HUES64 (cell line): Measurements from ENCODE around the gene SLC6A20.
A peak's percentile ranks its signal among the peaks of the same experiment; 100 is the strongest.

Experiments used
- H3K27ac ChIP-seq: 2 replicates; pipeline ENCODE4 v1.7.0; 2013; ENCODE audit warnings: low read depth, low read length, inconsistent platforms
- H3K27me3 ChIP-seq: 2 replicates; pipeline ENCODE4 v1.6.1; 2013; ENCODE audit warnings: mild to moderate bottlenecking, low read length; ENCODE audit not compliant: insufficient read depth
- H3K36me3 ChIP-seq: 2 replicates; pipeline ENCODE4 v1.6.1; 2013; ENCODE audit warnings: mild to moderate bottlenecking, low read length; ENCODE audit not compliant: insufficient read depth
- H3K4me1 ChIP-seq: 2 replicates; pipeline ENCODE4 v1.6.1; 2013; ENCODE audit warnings: mild to moderate bottlenecking, low read length, moderate library complexity; ENCODE audit not compliant: insufficient read depth
- H3K4me3 ChIP-seq: 2 replicates; pipeline ENCODE4 v1.5.1; 2013; ENCODE audit warnings: mild to moderate bottlenecking, low read length, moderate library complexity
- H3K9ac ChIP-seq: 2 replicates; pipeline ENCODE4 v1.6.1; 2013; ENCODE audit warnings: mild to moderate bottlenecking, low read depth, low read length
- H3K9me3 ChIP-seq: 2 replicates; pipeline ENCODE4 v1.6.1; 2013; ENCODE audit warnings: low read depth, low read length; ENCODE audit not compliant: insufficient read depth
- WGBS: fragments of 150-250, 120-280 bp; methylation state at CpG from one replicate; pipeline ENCODE4 v1.1.7; 2013; ENCODE audit warnings: missing lambda C conversion rate; 5-methylcytosine and 5-hydroxymethylcytosine counted together

SLC6A20 gene

DNA sequence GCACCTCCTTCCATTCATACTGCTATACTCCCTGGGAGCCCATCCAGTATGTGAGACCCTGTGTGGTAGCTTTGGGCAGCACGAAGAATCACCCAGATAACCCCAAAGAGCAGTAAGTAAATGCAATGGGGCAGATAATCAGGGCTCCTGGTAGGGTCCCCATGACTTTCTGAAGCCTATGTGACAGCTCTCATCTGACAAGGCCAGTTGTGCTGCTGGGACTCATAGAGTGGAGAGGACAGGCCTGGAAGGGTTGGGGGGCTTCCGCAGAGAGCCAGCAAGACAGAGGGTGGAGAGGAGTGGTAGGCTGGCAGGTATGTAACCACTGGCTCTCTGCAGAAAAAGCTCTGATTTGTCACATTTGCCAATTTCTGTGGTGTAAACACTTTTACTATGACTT, 3.2 kb upstream of the SLC6A20 start:
- Histone ChIP-seq H3K27me3 (peaks cover 48% of the 10 kb centered on the region), H3K9me3 (no peaks in the 10 kb centered on the region), H3K36me3 (no peaks in the 10 kb centered on the region), H3K4me3 (no peak overlapping the region), H3K27ac (no peak overlapping the region), H3K4me1 (no peaks in the 10 kb centered on the region), H3K9ac (no peak overlapping the region)
- 91% methylated on average over 2 of the region's 2 CpGs for WGBS

DNA sequence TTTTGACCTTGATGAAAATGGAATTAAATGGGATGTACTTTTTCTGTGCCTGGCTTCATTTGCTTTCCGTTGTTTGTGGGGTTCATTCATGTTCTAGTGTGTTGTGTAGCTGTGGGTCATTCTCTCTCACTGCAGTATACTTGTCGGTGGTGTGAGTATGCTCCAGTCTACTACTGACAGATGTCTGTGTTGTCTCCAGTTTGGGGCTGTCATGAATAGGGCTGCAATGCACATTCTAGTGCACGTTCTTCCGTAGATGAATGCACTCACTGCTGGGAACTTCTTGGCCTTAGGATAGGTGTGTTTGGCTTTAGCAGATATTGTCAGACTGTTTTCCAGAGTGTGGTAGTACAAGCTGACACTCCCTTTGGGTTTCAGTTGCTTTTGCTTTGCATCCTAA, 1.7 kb upstream of the SLC6A20 start:
- Histone ChIP-seq H3K27me3 (peaks cover 60% of the 10 kb centered on the region), H3K4me3 (no peak overlapping the region), H3K36me3 (no peaks in the 10 kb centered on the region), H3K9ac (no peak overlapping the region), H3K27ac (no peak overlapping the region), H3K4me1 (no peaks in the 10 kb centered on the region), H3K9me3 (no peaks in the 10 kb centered on the region)
- 86% methylated on average over 4 of the region's 4 CpGs for WGBS

DNA sequence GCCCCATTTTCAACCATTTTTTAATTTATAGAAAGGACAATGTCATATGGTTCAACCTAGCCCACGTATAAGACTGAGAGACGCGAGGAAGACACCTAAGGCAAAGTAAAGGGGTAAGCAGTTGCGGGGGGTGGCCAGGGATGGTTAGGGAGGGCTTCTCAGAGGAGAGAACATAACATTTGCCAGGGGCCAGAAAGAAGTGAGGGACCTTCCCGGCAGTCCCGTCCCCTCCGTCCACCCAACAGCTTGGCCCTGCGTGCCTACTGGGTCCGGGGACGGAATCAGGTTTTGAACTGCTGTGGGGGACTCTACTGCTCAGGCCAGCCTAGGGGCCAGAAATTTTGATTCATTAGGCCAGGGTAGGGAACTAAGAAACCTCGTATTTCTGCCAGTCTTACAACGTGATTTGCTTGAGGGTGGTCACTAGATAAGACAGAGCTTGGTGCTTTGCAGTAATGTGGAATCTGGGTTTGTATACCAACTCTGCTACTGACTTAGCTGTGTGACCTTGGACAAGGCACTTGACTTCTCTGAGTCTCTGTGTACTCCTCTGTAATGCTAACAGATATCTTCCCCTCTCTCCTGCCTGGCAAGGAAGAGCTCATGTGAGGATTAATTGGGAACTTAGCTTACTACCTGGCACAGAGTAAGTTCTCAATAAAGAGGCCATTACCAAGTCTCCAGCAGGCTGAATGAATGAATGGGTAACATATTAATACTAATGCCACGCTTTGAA, 734 bp upstream of the SLC6A20 start:
- peak overlapping the region; percentile 61 for H3K4me3 ChIP-seq
- no peaks in the 10 kb centered on the region for H3K36me3 ChIP-seq
- H3K27me3 ChIP-seq, result peaks cover 62% of the 10 kb centered on the region
- H3K27ac ChIP-seq, result no peak overlapping the region
- no peaks in the 10 kb centered on the region for H3K9me3 ChIP-seq
- H3K4me1 ChIP-seq, result no peaks in the 10 kb centered on the region
- no peak overlapping the region for H3K9ac ChIP-seq
- WGBS, result 65% methylated on average over 12 of the region's 13 CpGs

DNA sequence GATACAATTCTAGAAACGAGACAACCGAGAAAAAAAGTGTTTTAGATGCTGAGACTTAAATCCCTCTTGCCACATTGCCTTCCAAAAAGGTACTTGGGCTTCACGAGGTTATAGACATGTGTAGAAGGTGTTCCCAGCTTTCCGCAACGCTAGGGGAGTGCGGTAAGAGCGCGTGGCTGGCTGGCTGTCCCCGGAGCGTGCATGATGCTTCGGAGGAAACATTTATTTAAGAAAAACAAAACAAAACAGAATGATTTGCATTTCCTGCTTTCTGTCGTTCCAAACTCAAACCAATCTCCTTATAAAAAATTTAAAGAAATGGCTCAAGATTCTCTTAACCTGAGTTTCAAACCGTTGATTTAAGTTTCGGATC, 841 bp downstream of the SLC6A20 start:
- Histone ChIP-seq H3K4me1 (no peaks in the 10 kb centered on the region), H3K4me3 (peak overlapping the region; percentile 61), H3K9ac (no peak overlapping the region), H3K27me3 (peaks cover 60% of the 10 kb centered on the region), H3K36me3 (no peaks in the 10 kb centered on the region), H3K27ac (no peak overlapping the region), H3K9me3 (no peaks in the 10 kb centered on the region)
- WGBS, result 23% methylated on average over 12 of the region's 14 CpGs

- H3K9me3 ChIP-seq, result no peaks in the 10 kb centered on the region
- no peak overlapping the region for H3K9ac ChIP-seq
- no peak overlapping the region for H3K4me3 ChIP-seq
- peaks cover 60% of the 10 kb centered on the region for H3K27me3 ChIP-seq
- no peak overlapping the region for H3K27ac ChIP-seq
- no peaks in the 10 kb centered on the region for H3K36me3 ChIP-seq
- H3K4me1 ChIP-seq, result no peaks in the 10 kb centered on the region
- 83% methylated on average over 1 of the region's 1 CpG for WGBS
These were observed 1.7 kb downstream of the SLC6A20 start for GRCh38 chr3:45794660-45795059.

GRCh38 chr3:45794177-45794560, 2.2 kb downstream of the SLC6A20 start:
- H3K27ac ChIP-seq, result no peak overlapping the region
- H3K9ac ChIP-seq, result no peak overlapping the region
- H3K4me3 ChIP-seq, result no peak overlapping the region
- H3K36me3 ChIP-seq, result no peaks in the 10 kb centered on the region
- H3K27me3 ChIP-seq, result peaks cover 57% of the 10 kb centered on the region
- no peaks in the 10 kb centered on the region for H3K4me1 ChIP-seq
- WGBS, result 94% methylated on average over 5 of the region's 5 CpGs
- no peaks in the 10 kb centered on the region; the same call in 1 of the 2 replicates for H3K9me3 ChIP-seq

- Histone ChIP-seq H3K9me3 (no peaks in the 10 kb centered on the region; the same call in 1 of the 2 replicates), H3K36me3 (no peaks in the 10 kb centered on the region), H3K27ac (no peak overlapping the region), H3K9ac (no peak overlapping the region), H3K4me1 (no peaks in the 10 kb centered on the region), H3K4me3 (no peak overlapping the region), H3K27me3 (peaks cover 55% of the 10 kb centered on the region)
- WGBS, result 80% methylated on average over 9 of the region's 9 CpGs
These were observed 2.7 kb downstream of the SLC6A20 start for GRCh38 chr3:45793482-45794176.

- Histone ChIP-seq H3K36me3 (no peaks in the 10 kb centered on the region), H3K4me1 (no peaks in the 10 kb centered on the region), H3K27ac (no peak overlapping the region), H3K27me3 (peaks cover 47% of the 10 kb centered on the region), H3K9me3 (no peaks in the 10 kb centered on the region; the same call in 1 of the 2 replicates), H3K4me3 (no peak overlapping the region), H3K9ac (no peak overlapping the region)
- WGBS, result 81% methylated on average over 7 of the region's 7 CpGs
These were observed 3.7 kb downstream of the SLC6A20 start for GRCh38 chr3:45792516-45793172.

DNA sequence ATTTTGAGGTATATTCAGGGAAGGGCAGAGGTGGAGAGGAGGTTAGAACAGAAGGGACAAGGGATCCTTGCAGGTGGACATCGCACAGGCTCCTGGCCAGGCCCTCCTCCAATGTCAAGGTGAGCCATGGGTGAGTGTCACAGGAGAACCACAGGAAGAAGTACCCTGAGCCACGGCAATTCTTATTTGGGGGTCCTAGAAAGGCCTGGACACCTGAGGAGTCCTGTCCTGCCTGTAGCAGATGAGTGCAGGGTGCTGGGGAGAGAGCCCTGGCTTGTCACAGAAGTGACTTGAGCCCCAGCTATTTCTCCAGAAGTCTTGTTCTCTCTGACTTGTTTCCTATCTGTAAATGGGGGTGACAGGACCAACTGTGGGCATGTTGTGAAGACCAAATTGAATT, 4.3 kb downstream of the SLC6A20 start:
- peaks cover 41% of the 10 kb centered on the region for H3K27me3 ChIP-seq
- no peaks in the 10 kb centered on the region for H3K4me1 ChIP-seq
- H3K9ac ChIP-seq, result no peak overlapping the region
- H3K9me3 ChIP-seq, result no peaks in the 10 kb centered on the region; the same call in 1 of the 2 replicates
- WGBS, result 91% methylated on average over 2 of the region's 2 CpGs
- no peak overlapping the region for H3K4me3 ChIP-seq
- H3K27ac ChIP-seq, result no peak overlapping the region
- no peaks in the 10 kb centered on the region for H3K36me3 ChIP-seq

DNA sequence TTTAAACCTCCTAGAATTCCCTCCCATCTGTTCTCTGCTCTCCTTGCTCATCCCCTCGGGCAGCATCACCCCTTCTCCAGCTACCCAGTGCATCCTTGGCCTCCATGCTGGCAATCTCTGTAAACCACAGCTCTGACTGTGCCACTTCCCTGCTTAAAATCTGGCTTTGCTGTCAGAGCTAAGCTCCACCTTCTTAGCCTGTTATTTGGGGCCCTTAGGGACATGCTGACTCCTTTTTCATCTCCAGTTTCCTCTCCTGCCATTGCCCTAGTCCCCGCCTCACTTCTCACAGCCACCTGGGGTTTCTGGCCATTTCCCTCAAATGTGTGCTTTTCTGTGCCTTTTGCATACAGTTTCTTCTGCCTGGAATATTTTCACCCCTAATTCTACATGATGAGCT, 5.7 kb downstream of the SLC6A20 start:
- no peaks in the 10 kb centered on the region for H3K36me3 ChIP-seq
- H3K4me1 ChIP-seq, result no peaks in the 10 kb centered on the region
- peaks cover 26% of the 10 kb centered on the region for H3K27me3 ChIP-seq
- no peak overlapping the region for H3K4me3 ChIP-seq
- H3K9me3 ChIP-seq, result no peaks in the 10 kb centered on the region; the same call in 1 of the 2 replicates
- no peak overlapping the region for H3K27ac ChIP-seq
- WGBS, result 78% methylated on average over 2 of the region's 2 CpGs
- H3K9ac ChIP-seq, result no peak overlapping the region

DNA sequence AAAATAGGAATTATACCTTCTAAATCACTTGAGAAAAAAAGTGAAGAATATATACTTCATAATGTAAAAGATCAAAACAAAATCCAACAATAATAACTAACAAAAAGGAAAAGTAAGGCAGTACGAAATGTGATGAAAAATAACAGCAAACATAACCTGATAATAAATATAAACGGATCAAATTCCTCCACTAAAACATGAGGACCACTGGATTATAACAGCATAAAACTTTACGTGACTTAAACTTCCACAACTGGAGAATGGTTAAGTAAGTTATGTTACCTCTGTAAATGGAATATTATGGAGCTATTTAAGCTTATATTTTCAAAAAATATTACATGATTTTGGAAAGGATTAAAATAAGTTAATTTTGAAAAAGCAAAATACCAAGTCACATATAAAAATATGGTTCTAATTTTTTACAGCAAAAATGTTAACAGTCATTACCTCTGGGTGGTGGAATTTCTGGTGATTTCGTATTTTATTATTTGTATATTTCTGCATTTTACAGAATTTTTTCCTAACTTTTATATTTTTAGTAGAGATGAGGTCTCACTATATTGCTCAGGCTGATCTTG, 7.0 kb downstream of the SLC6A20 start:
- WGBS, result 78% methylated on average over 2 of the region's 4 CpGs
- Histone ChIP-seq H3K36me3 (no peaks in the 10 kb centered on the region), H3K9ac (no peak overlapping the region), H3K27me3 (peaks cover 14% of the 10 kb centered on the region), H3K4me3 (no peak overlapping the region), H3K27ac (no peak overlapping the region), H3K4me1 (no peaks in the 10 kb centered on the region), H3K9me3 (no peaks in the 10 kb centered on the region; the same call in 1 of the 2 replicates)
